Caco-2 (cell line): ENCODE results near the gene TNFAIP8. TPM values are rescaled to one million over a fixed set of nuclear protein-coding genes. Genes with fewer than 3 reads are reported as not detected.
A peak's percentile ranks its signal among the peaks of the same experiment; 100 is the strongest.

Source experiments
- BruUV-seq: library from RNA; stranded (reverse); fragments of 400-500 nt; replicated peaks from 2 replicates; lab custom pipeline; 2021; lab: Mats Ljungman, UMichigan
- CTCF ChIA-PET: fragments of 300-600 bp; sonication (Branson Sonifier 250); formaldehyde crosslinking; loops from one replicate; lab custom pipeline; 2022; ENCODE audit warnings: antibody characterized with exemption; lab: Charles Lee
- POLR2A ChIA-PET: fragments of 300-600 bp; sonication (Branson Sonifier 250); formaldehyde crosslinking; loops from one replicate; lab custom pipeline; 2022; ENCODE audit warnings: antibody characterized with exemption; lab: Charles Lee
- DNase-seq, 2 experiments: peaks; one replicate each; pipeline versions ENCODE4 v3.0.0 to v3.0.0-alpha.2; 2020 to 2022
- H3K27me3 ChIP-seq: replicated peaks from 2 replicates; pipeline ENCODE4 v1.6.0; 2011; ENCODE audit warnings: low read length; ENCODE audit not compliant: control insufficient read depth, insufficient read depth
- H3K36me3 ChIP-seq: 2 replicates; pipeline ENCODE4 v1.5.1; 2011; ENCODE audit warnings: low read length; ENCODE audit not compliant: control insufficient read depth, insufficient read depth
- H3K4me1 ChIP-seq: fragments of 250-450 bp; sonication (Bioruptor Pico); 2 replicates; pipeline ENCODE4 v1.5.1; 2020; ENCODE audit warnings: mild to moderate bottlenecking
- H3K4me3 ChIP-seq: 2 replicates; pipeline ENCODE4 v1.5.1; 2011; ENCODE audit warnings: low read depth, mild to moderate bottlenecking, control low read depth, low read length
- H3K9me3 ChIP-seq: fragments of 250-450 bp; sonication (Bioruptor Pico); 2 replicates; pipeline ENCODE4 v1.5.1; 2020; ENCODE audit warnings: mild to moderate bottlenecking, moderate library complexity
- H3K27ac Mint-ChIP-seq: one replicate; pipeline ENCODE4 v1.8.0; 2022; ENCODE audit warnings: mixed read lengths; ENCODE audit not compliant: unreplicated experiment
- H3K27me3 Mint-ChIP-seq: one replicate; pipeline ENCODE4 v1.8.0; 2022; ENCODE audit warnings: mixed read lengths; ENCODE audit not compliant: insufficient read depth, unreplicated experiment
- H3K36me3 Mint-ChIP-seq: one replicate; pipeline ENCODE4 v1.8.0; 2022; ENCODE audit warnings: mild to moderate bottlenecking, mixed read lengths; ENCODE audit not compliant: insufficient read depth, unreplicated experiment
- H3K4me1 Mint-ChIP-seq: one replicate; pipeline ENCODE4 v1.8.0; 2022; ENCODE audit warnings: low read depth, mixed read lengths; ENCODE audit not compliant: unreplicated experiment
- H3K4me3 Mint-ChIP-seq: one replicate; pipeline ENCODE4 v1.8.0; 2022; ENCODE audit warnings: mild to moderate bottlenecking, moderate library complexity, mixed read lengths; ENCODE audit not compliant: unreplicated experiment
- H3K9me3 Mint-ChIP-seq: one replicate; pipeline ENCODE4 v1.8.0; 2022; ENCODE audit warnings: mixed read lengths; ENCODE audit not compliant: unreplicated experiment
- CTCF ChIP-seq, 2 experiments: fragments of 200-600 bp in 1 of 2; IDR thresholded peaks; 1 replicate in 1 of 2; 2 replicates in 1 of 2; pipeline versions ENCODE4 v1.5.1 to v1.8.0; 2011 to 2022; ENCODE audit warnings: antibody characterized with exemption in 1 of 2, control low read depth in 1 of 2, inconsistent platforms in 1 of 2, low read depth in 1 of 2, low read length in 1 of 2, mild to moderate bottlenecking in 1 of 2, moderate library complexity in 1 of 2; ENCODE audit not compliant: insufficient read depth in 1 of 2, severe bottlenecking in 1 of 2, unreplicated experiment in 1 of 2
- intact Hi-C: fragments of 100-400 bp; cut with micrococcal nuclease; formaldehyde crosslinking; loops from one replicate; pipeline ENCODE4 v1.10.0; 2022; ENCODE audit not compliant: unreplicated experiment
- total RNA-seq: library from RNA; stranded (reverse); gene quantifications from 2 replicates; pipeline ENCODE4 v1.2.3, GENCODE V29; 2022

TNFAIP8 gene
- total RNA-seq, 1 experiment from 2014 or later: 7.4 TPM

GRCh38 chr5:119313658-119314605 lies 41.9 kb upstream of the TNFAIP8 start:
- Mint-ChIP-seq H3K9me3 (no peaks in the 10 kb centered on the region), H3K36me3 (no peaks in the 10 kb centered on the region), H3K27me3 (no peaks in the 10 kb centered on the region), H3K4me3 (no peak overlapping the region), H3K4me1 (no peaks in the 10 kb centered on the region), H3K27ac (no peak overlapping the region)
- no peak for DNase-seq
- no peak for TF ChIP-seq CTCF (IDR thresholded peaks at IDR 0.05; ENCODE audit: insufficient read depth in 1 of 2, low read depth in 1 of 2, low read length in 1 of 2, severe bottlenecking in 1 of 2, unreplicated experiment in 1 of 2)
- intact Hi-C loops: no loop called here
- H3K4me3 ChIP-seq: no peak overlapping the region
- CTCF ChIA-PET: no interaction called here
- H3K9me3 ChIP-seq: no peaks in the 10 kb centered on the region
- H3K27me3 ChIP-seq: no peaks in the 10 kb centered on the region
- H3K4me1 ChIP-seq: no peaks in the 10 kb centered on the region
- BruUV-seq: no TSS peak
- no peaks in the 10 kb centered on the region for H3K36me3 ChIP-seq
- POLR2A ChIA-PET: no interaction called here

- H3K27me3 ChIP-seq: no peaks in the 10 kb centered on the region
- no peaks in the 10 kb centered on the region for H3K9me3 ChIP-seq
- no peaks in the 10 kb centered on the region for H3K4me1 ChIP-seq
- Mint-ChIP-seq H3K4me3 (no peak overlapping the region), H3K27me3 (no peaks in the 10 kb centered on the region), H3K27ac (no peak overlapping the region), H3K4me1 (no peaks in the 10 kb centered on the region), H3K9me3 (no peaks in the 10 kb centered on the region), H3K36me3 (no peaks in the 10 kb centered on the region)
- POLR2A ChIA-PET: no interaction called here
- CTCF ChIA-PET: interaction anchor here (0.7 to 1.6 kb wide), 5 partner anchors 19 to 1250 kb away, joined by 3 to 9 read pairs (median 3); no protein-coding TSS in a partner anchor
- intact Hi-C loops: loop anchor here (1.0 to 5.0 kb wide), 2 partner anchors 97 to 328 kb away; partner anchors contain the start of gene DTWD2
- DNase-seq: no peak
- H3K36me3 ChIP-seq: no peaks in the 10 kb centered on the region
- BruUV-seq: no TSS peak
- peak in 1 of 2 experiments; percentile 28 for TF ChIP-seq CTCF (IDR thresholded peaks at IDR 0.05; ENCODE audit: insufficient read depth in 1 of 2, low read depth in 1 of 2, low read length in 1 of 2, severe bottlenecking in 1 of 2, unreplicated experiment in 1 of 2)
- no peak overlapping the region for H3K4me3 ChIP-seq
Observed at GRCh38 chr5:119315516-119315949, 40.3 kb upstream of the TNFAIP8 start.

GRCh38 chr5:119316086-119316485 lies 39.7 kb upstream of the TNFAIP8 start:
- H3K27me3 Mint-ChIP-seq: no peaks in the 10 kb centered on the region
- Histone ChIP-seq H3K4me3 (no peak overlapping the region), H3K36me3 (no peaks in the 10 kb centered on the region), H3K9me3 (no peaks in the 10 kb centered on the region), H3K4me1 (no peaks in the 10 kb centered on the region), H3K27me3 (no peaks in the 10 kb centered on the region)
- no peak overlapping the region for H3K4me3 Mint-ChIP-seq
- H3K27ac Mint-ChIP-seq: no peak overlapping the region
- no TSS peak for BruUV-seq
- intact Hi-C loops: loop anchor here (5.0 kb wide), 1 partner anchor 329 kb away; the partner anchor contains the start of gene DTWD2
- no peaks in the 10 kb centered on the region for H3K9me3 Mint-ChIP-seq
- DNase-seq: no peak
- ChIA-PET CTCF (interaction anchor here (0.6 to 1.6 kb wide), 6 partner anchors 19 to 1251 kb away, joined by 3 to 9 read pairs (median 4); no protein-coding TSS in a partner anchor), POLR2A (no interaction called here)
- H3K36me3 Mint-ChIP-seq: no peaks in the 10 kb centered on the region
- no peaks in the 10 kb centered on the region for H3K4me1 Mint-ChIP-seq
- no peak for TF ChIP-seq CTCF (IDR thresholded peaks at IDR 0.05; ENCODE audit: insufficient read depth in 1 of 2, low read depth in 1 of 2, low read length in 1 of 2, severe bottlenecking in 1 of 2, unreplicated experiment in 1 of 2)
